SIG-M5 (cell line): Measurements from ENCODE around the gene USP20.

ENCODE experiments used
- DNase-seq: peaks from one replicate; lab custom pipeline; 2025; lab: John Stamatoyannopoulos, UW

Gene USP20

GRCh38 chr9:129919841-129920240, 84.6 kb downstream of the USP20 start:
- DNase-seq, result no peak

GRCh38 chr9:129921905-129922304, 86.6 kb downstream of the USP20 start:
- DNase-seq, result no peak

GRCh38 chr9:129923589-129923988, 88.3 kb downstream of the USP20 start:
- DNase-seq, result no peak

GRCh38 chr9:129929496-129930125, 94.4 kb downstream of the USP20 start:
- DNase-seq, result no peak

GRCh38 chr9:129930743-129931142, 95.5 kb downstream of the USP20 start:
- DNase-seq, result no peak
